ENCODE measurements around the gene GTPBP1. TPM values are rescaled to one million over a fixed set of nuclear protein-coding genes. Genes with fewer than 3 reads are reported as not detected.

Gene GTPBP1
- total and polyA plus RNA-seq, 2 donors = 16.0 to 16.2 TPM

DNA sequence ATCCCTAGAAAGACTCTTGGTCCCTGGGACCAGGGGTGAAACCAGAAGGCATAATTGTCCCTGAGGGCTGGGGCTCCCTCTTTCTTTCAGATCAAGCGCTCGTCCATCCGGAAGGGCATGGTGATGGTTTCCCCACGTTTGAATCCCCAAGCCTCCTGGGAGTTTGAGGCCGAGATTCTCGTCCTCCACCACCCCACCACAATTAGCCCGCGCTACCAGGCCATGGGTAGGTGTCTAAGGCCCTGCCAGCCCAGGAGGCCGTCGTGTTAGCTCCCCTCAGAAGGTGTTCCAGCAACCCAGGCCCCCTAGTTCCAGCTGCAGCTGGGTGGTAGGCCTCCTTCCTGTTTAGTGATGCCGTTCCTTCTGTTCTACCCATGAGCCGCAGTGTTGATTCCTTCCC, 21.4 kb downstream of the GTPBP1 start:
- 97% methylated on average over 12 of the region's 12 CpGs for WGBS
- no peak overlapping the region for H3K4me3 ChIP-seq (ENCODE audit: low read length in 2 of 2)
- peaks cover 86 to 99% of the 10 kb centered on the region in 2 donors for H3K36me3 ChIP-seq (ENCODE audit: control insufficient read depth in 2 of 2, insufficient read depth in 2 of 2, low read length in 1 of 2)
- H3K9me3 ChIP-seq (ENCODE audit: control insufficient read depth in 2 of 2, insufficient read depth in 1 of 2, low read length in 1 of 2) = no peaks in the 10 kb centered on the region
- H3K27me3 ChIP-seq (ENCODE audit: control insufficient read depth in 2 of 2, insufficient read depth in 1 of 2, low read length in 1 of 2) = no peaks in the 10 kb centered on the region
- DNase-seq (ENCODE audit: low read depth in 6 of 9, low spot score in 9 of 9) = no peak
- no peaks in the 10 kb centered on the region for H3K4me1 ChIP-seq (ENCODE audit: control insufficient read depth in 2 of 2, insufficient read depth in 2 of 2, low read length in 2 of 2)
- no peak overlapping the region for H3K27ac ChIP-seq (ENCODE audit: low read depth in 1 of 2, low read length in 1 of 2)

GRCh38 chr22:38727530-38728451, 22.0 kb downstream of the GTPBP1 start:
- Histone ChIP-seq H3K27me3 (ENCODE audit: control insufficient read depth in 2 of 2, insufficient read depth in 1 of 2, low read length in 1 of 2) (no peaks in the 10 kb centered on the region), H3K4me3 (ENCODE audit: low read length in 2 of 2) (no peak overlapping the region), H3K27ac (ENCODE audit: low read depth in 1 of 2, low read length in 1 of 2) (no peak overlapping the region), H3K4me1 (ENCODE audit: control insufficient read depth in 2 of 2, insufficient read depth in 2 of 2, low read length in 2 of 2) (no peaks in the 10 kb centered on the region), H3K36me3 (ENCODE audit: control insufficient read depth in 2 of 2, insufficient read depth in 2 of 2, low read length in 1 of 2) (peaks cover 89 to 97% of the 10 kb centered on the region in 2 donors), H3K9me3 (ENCODE audit: control insufficient read depth in 2 of 2, insufficient read depth in 1 of 2, low read length in 1 of 2) (no peaks in the 10 kb centered on the region)
- no peak for DNase-seq (ENCODE audit: low read depth in 6 of 9, low spot score in 9 of 9)
- 98% methylated on average over 15 of the region's 15 CpGs for WGBS

GRCh38 chr22:38728871-38729796, 23.4 kb downstream of the GTPBP1 start:
- 98% methylated on average over 18 of the region's 18 CpGs for WGBS
- no peak overlapping the region for H3K4me3 ChIP-seq (ENCODE audit: low read length in 2 of 2)
- H3K27ac ChIP-seq (ENCODE audit: low read depth in 1 of 2, low read length in 1 of 2) = no peak overlapping the region
- H3K4me1 ChIP-seq (ENCODE audit: control insufficient read depth in 2 of 2, insufficient read depth in 2 of 2, low read length in 2 of 2) = peaks cover 0 to 7% of the 10 kb centered on the region in 2 donors
- H3K9me3 ChIP-seq (ENCODE audit: control insufficient read depth in 2 of 2, insufficient read depth in 1 of 2, low read length in 1 of 2) = no peaks in the 10 kb centered on the region
- H3K27me3 ChIP-seq (ENCODE audit: control insufficient read depth in 2 of 2, insufficient read depth in 1 of 2, low read length in 1 of 2) = no peaks in the 10 kb centered on the region
- peaks cover 84 to 96% of the 10 kb centered on the region in 2 donors for H3K36me3 ChIP-seq (ENCODE audit: control insufficient read depth in 2 of 2, insufficient read depth in 2 of 2, low read length in 1 of 2)
- no peak for DNase-seq (ENCODE audit: low read depth in 6 of 9, low spot score in 9 of 9)

GRCh38 chr22:38729946-38730345, 24.2 kb downstream of the GTPBP1 start:
- 95% methylated on average over 6 of the region's 6 CpGs for WGBS
- H3K4me1 ChIP-seq (ENCODE audit: control insufficient read depth in 2 of 2, insufficient read depth in 2 of 2, low read length in 2 of 2) = peaks cover 0 to 14% of the 10 kb centered on the region in 2 donors
- no peak overlapping the region for H3K27ac ChIP-seq (ENCODE audit: low read depth in 1 of 2, low read length in 1 of 2)
- DNase-seq (ENCODE audit: low read depth in 6 of 9, low spot score in 9 of 9) = no peak
- no peaks in the 10 kb centered on the region for H3K9me3 ChIP-seq (ENCODE audit: control insufficient read depth in 2 of 2, insufficient read depth in 1 of 2, low read length in 1 of 2)
- H3K4me3 ChIP-seq (ENCODE audit: low read length in 2 of 2) = no peak overlapping the region
- peaks cover 87 to 96% of the 10 kb centered on the region in 2 donors for H3K36me3 ChIP-seq (ENCODE audit: control insufficient read depth in 2 of 2, insufficient read depth in 2 of 2, low read length in 1 of 2)
- no peaks in the 10 kb centered on the region for H3K27me3 ChIP-seq (ENCODE audit: control insufficient read depth in 2 of 2, insufficient read depth in 1 of 2, low read length in 1 of 2)

DNA sequence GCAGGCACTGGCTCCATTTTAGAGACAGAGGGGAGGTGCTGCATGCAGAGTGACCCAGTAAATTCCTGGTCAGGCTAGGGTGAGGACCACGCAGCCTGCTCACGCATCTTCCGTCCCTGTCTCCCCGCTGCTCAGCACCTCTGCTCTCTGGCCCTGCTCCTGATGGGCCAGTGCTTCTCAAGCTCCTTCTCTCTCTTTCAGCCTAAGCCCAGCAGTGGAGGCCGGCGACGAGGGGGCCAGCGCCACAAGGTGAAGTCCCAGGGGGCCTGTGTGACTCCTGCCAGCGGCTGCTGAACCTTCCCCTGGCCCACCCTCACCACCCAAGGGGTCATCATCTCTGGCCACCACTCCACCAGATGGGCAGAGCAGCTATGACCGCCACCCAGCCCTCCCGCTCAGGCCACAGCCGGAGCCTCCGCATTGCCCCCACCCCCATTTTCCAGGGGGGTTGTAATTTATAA, 24.7 kb downstream of the GTPBP1 start:
- H3K4me1 ChIP-seq (ENCODE audit: control insufficient read depth in 2 of 2, insufficient read depth in 2 of 2, low read length in 2 of 2) = peaks cover 0 to 18% of the 10 kb centered on the region in 2 donors
- H3K27ac ChIP-seq (ENCODE audit: low read depth in 1 of 2, low read length in 1 of 2) = no peak overlapping the region
- H3K36me3 ChIP-seq (ENCODE audit: control insufficient read depth in 2 of 2, insufficient read depth in 2 of 2, low read length in 1 of 2) = peaks cover 89 to 96% of the 10 kb centered on the region in 2 donors
- no peaks in the 10 kb centered on the region for H3K9me3 ChIP-seq (ENCODE audit: control insufficient read depth in 2 of 2, insufficient read depth in 1 of 2, low read length in 1 of 2)
- no peak overlapping the region for H3K4me3 ChIP-seq (ENCODE audit: low read length in 2 of 2)
- H3K27me3 ChIP-seq (ENCODE audit: control insufficient read depth in 2 of 2, insufficient read depth in 1 of 2, low read length in 1 of 2) = no peaks in the 10 kb centered on the region
- whole genome bisulfite sequencing = 99% methylated on average over 13 of the region's 13 CpGs
- DNase-seq (ENCODE audit: low read depth in 6 of 9, low spot score in 9 of 9) = no peak

GRCh38 chr22:38731703-38732161, 26.0 kb downstream of the GTPBP1 start:
- Histone ChIP-seq H3K36me3 (ENCODE audit: control insufficient read depth in 2 of 2, insufficient read depth in 2 of 2, low read length in 1 of 2) (peaks cover 88 to 96% of the 10 kb centered on the region in 2 donors), H3K27ac (ENCODE audit: low read depth in 1 of 2, low read length in 1 of 2) (no peak overlapping the region), H3K27me3 (ENCODE audit: control insufficient read depth in 2 of 2, insufficient read depth in 1 of 2, low read length in 1 of 2) (no peaks in the 10 kb centered on the region), H3K4me1 (ENCODE audit: control insufficient read depth in 2 of 2, insufficient read depth in 2 of 2, low read length in 2 of 2) (peaks cover 0 to 31% of the 10 kb centered on the region in 2 donors), H3K9me3 (ENCODE audit: control insufficient read depth in 2 of 2, insufficient read depth in 1 of 2, low read length in 1 of 2) (no peaks in the 10 kb centered on the region), H3K4me3 (ENCODE audit: low read length in 2 of 2) (no peak overlapping the region)
- no peak for DNase-seq (ENCODE audit: low read depth in 6 of 9, low spot score in 9 of 9)
- WGBS = 97% methylated on average over 6 of the region's 6 CpGs

- H3K27me3 ChIP-seq (ENCODE audit: control insufficient read depth in 2 of 2, insufficient read depth in 1 of 2, low read length in 1 of 2) = no peaks in the 10 kb centered on the region
- peaks cover 88 to 96% of the 10 kb centered on the region in 2 donors for H3K36me3 ChIP-seq (ENCODE audit: control insufficient read depth in 2 of 2, insufficient read depth in 2 of 2, low read length in 1 of 2)
- no peaks in the 10 kb centered on the region for H3K9me3 ChIP-seq (ENCODE audit: control insufficient read depth in 2 of 2, insufficient read depth in 1 of 2, low read length in 1 of 2)
- no peak overlapping the region for H3K4me3 ChIP-seq (ENCODE audit: low read length in 2 of 2)
- 97% methylated on average over 13 of the region's 13 CpGs for WGBS
- H3K27ac ChIP-seq (ENCODE audit: low read depth in 1 of 2, low read length in 1 of 2) = no peak overlapping the region
- DNase-seq (ENCODE audit: low read depth in 6 of 9, low spot score in 9 of 9) = no peak
- H3K4me1 ChIP-seq (ENCODE audit: control insufficient read depth in 2 of 2, insufficient read depth in 2 of 2, low read length in 2 of 2) = peaks cover 0 to 37% of the 10 kb centered on the region in 2 donors
Observed at GRCh38 chr22:38732251-38732815, 26.6 kb downstream of the GTPBP1 start.

DNA sequence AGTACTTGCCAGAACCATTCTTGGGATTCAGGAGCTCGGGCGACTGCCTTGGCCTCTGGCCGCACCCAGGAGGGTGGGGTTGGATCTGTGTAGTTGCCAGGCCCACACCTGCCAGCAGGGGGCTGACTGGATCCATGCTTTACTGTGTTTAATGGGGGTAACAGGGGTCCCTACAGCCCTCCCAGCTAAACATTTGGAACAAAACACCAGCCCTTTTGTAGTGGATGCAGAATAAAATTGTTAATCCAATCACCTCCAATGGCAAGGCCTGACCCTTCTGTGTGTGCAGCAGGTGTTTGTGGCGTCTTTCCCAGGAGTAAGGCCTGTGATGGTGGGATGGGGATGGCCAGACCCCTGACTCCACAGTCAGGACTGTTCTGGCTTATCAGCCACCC, 27.6 kb downstream of the GTPBP1 start:
- no peaks in the 10 kb centered on the region for H3K27me3 ChIP-seq (ENCODE audit: control insufficient read depth in 2 of 2, insufficient read depth in 1 of 2, low read length in 1 of 2)
- WGBS = 68% methylated on average over 4 of the region's 4 CpGs
- H3K9me3 ChIP-seq (ENCODE audit: control insufficient read depth in 2 of 2, insufficient read depth in 1 of 2, low read length in 1 of 2) = no peaks in the 10 kb centered on the region
- H3K27ac ChIP-seq (ENCODE audit: low read depth in 1 of 2, low read length in 1 of 2) = no peak overlapping the region
- H3K4me1 ChIP-seq (ENCODE audit: control insufficient read depth in 2 of 2, insufficient read depth in 2 of 2, low read length in 2 of 2) = peaks cover 0 to 41% of the 10 kb centered on the region in 2 donors
- H3K4me3 ChIP-seq (ENCODE audit: low read length in 2 of 2) = no peak overlapping the region
- peaks cover 88 to 96% of the 10 kb centered on the region in 2 donors for H3K36me3 ChIP-seq (ENCODE audit: control insufficient read depth in 2 of 2, insufficient read depth in 2 of 2, low read length in 1 of 2)
- peak in 3 of 9 donors; percentile 49 to 64 (median 54) for DNase-seq (ENCODE audit: low read depth in 6 of 9, low spot score in 9 of 9)
